ENCODE results near the gene SUSD6. TPM values are rescaled to one million over a fixed set of nuclear protein-coding genes. Genes with fewer than 3 reads are reported as not detected.

Gene SUSD6
- total and polyA plus RNA-seq, 9 of the 15 experiments (the other 6 are each of a cell fraction or from before 2014, with no cell fraction given): 2.9 to 20.7 (median 5.6) TPM

GRCh38 chr14:69672356-69672755 is 61.0 kb downstream of the SUSD6 start:
- in situ Hi-C loops (cut with MboI): no loop called here
- Histone ChIP-seq H3K79me2 (ENCODE audit: control insufficient read depth, insufficient read depth, low read length) (peaks cover 66% of the 10 kb centered on the region), H3K36me3 (ENCODE audit: control insufficient read depth, insufficient read depth, low read length) (peaks cover 6% of the 10 kb centered on the region; the same call in 2 of the 3 replicates), H2AFZ (ENCODE audit: low read depth, low read length) (no peak overlapping the region), H3K27me3 (ENCODE audit: control insufficient read depth in 2 of 2, insufficient read depth in 2 of 2, low read length in 2 of 2) (no peaks in the 10 kb centered on the region), H3K4me1 (replicated peaks in 1 of 2; ENCODE audit: control insufficient read depth in 2 of 2, insufficient read depth in 2 of 2, low read length in 2 of 2) (no peaks in the 10 kb centered on the region; a peak in 1 of 5 replicates), H3K9me3 (replicated peaks; ENCODE audit: control insufficient read depth, insufficient read depth, low read depth, low read length) (no peaks in the 10 kb centered on the region), H3K4me3 (no peak overlapping the region), H4K20me1 (replicated peaks; ENCODE audit: control insufficient read depth, insufficient read depth, low read length) (peaks cover 8% of the 10 kb centered on the region; the same call in 1 of the 2 replicates), H3K27ac (ENCODE audit: extremely low read depth, low read depth, low read length) (no peak overlapping the region), H3K4me2 (ENCODE audit: insufficient read depth, low read length) (no peak overlapping the region), H3K9ac (ENCODE audit: insufficient read depth in 1 of 2, low read depth in 2 of 2, low read length in 2 of 2) (peak overlapping the region in 1 of 2 experiments; percentile 12; a peak in 1 of 4 replicates), H3K9me1 (ENCODE audit: control insufficient read depth, insufficient read depth, low read length) (no peaks in the 10 kb centered on the region)
- CTCF ChIA-PET (ENCODE audit: low intra/inter-chr PET ratio): no interaction called here
- intact Hi-C loops (cut with micrococcal nuclease): no loop called here
- BruUV-seq (replicated peaks): no TSS peak
- FAIRE-seq (no peak), ATAC-seq (no peak), DNase-seq (ENCODE audit: extremely low read depth in 1 of 4, low spot score in 3 of 4) (no peak)
- WGBS (ENCODE audit: insufficient coverage, low coverage, missing lambda C conversion rate): 50% methylated on average over 1 of the region's 1 CpG
- POLR2A ChIA-PET: no interaction called here
- TF ChIP-seq SLC30A9 (CRISPR knock-in tag; IDR thresholded peaks at IDR 0.05) (no peak), PHB2 (IDR thresholded peaks at IDR 0.05; ENCODE audit: low read depth) (no peak), MNT (conservative IDR thresholded peaks at IDR 0.05) (no peak), DEAF1 (CRISPR knock-in tag; IDR thresholded peaks at IDR 0.05) (no peak), C11orf30 (IDR thresholded peaks at IDR 0.05; ENCODE audit: low read depth) (no peak), ZNF696 (CRISPR knock-in tag; conservative IDR thresholded peaks at IDR 0.05) (no peak), PRDM10 (IDR thresholded peaks at IDR 0.05; ENCODE audit: partially characterized antibody) (no peak), SMARCA4 (IDR thresholded peaks at IDR 0.05) (no peak)
